ENCODE data around the gene TGFB1I1. TPM values are rescaled to one million over a fixed set of nuclear protein-coding genes. Genes with fewer than 3 reads are reported as not detected.
A peak's percentile ranks its signal among the peaks of the same experiment; 100 is the strongest.
"Not testable (repeated sequence)": the region's sequence is repeated elsewhere in the genome, so short reads cannot be mapped to it uniquely, and the experiment has no call there.

The TGFB1I1 gene
- 100 to 1,000 TPM in 1 of 10 donors, 10 to 100 TPM in 9; 61.8 to 106 (median 81.9) TPM for polyA plus RNA-seq (ENCODE audit: insufficient read length in 10 of 10)
- long read RNA-seq, donor 1, transcript TGFB1I1-203 (11 exons, 1,898 nt) = major isoform, 16 of 33 reads
- long read RNA-seq, donor 1, transcript TGFB1I1-214 (10 exons, 1,770 nt) = minor isoform, 8 of 33 reads
- long read RNA-seq, donor 1, partial matches to known transcripts = 6 of 33 reads
- long read RNA-seq, donor 1, other reads (novel, unspliced or antisense) = 0 of 33 reads
- long read RNA-seq, donor 2, transcript TGFB1I1-203 (11 exons, 1,898 nt) = major isoform, 24 of 42 reads
- long read RNA-seq, donor 2, transcript TGFB1I1-214 (10 exons, 1,770 nt) = minor isoform, 9 of 42 reads
- long read RNA-seq, donor 2, partial matches to known transcripts = 7 of 42 reads
- long read RNA-seq, donor 2, other reads (novel, unspliced or antisense) = 0 of 42 reads
- long read RNA-seq, donor 3 = 0 reads
- long read RNA-seq, donor 4, transcript TGFB1I1-203 (11 exons, 1,898 nt) = major isoform, 16 of 36 reads
- long read RNA-seq, donor 4, transcript TGFB1I1-214 (10 exons, 1,770 nt) = minor isoform, 5 of 36 reads
- long read RNA-seq, donor 4, partial matches to known transcripts = 14 of 36 reads
- long read RNA-seq, donor 4, other reads (novel, unspliced or antisense) = 0 of 36 reads
- long read RNA-seq, donor 5, transcript TGFB1I1-203 (11 exons, 1,898 nt) = major isoform, 19 of 31 reads
- long read RNA-seq, donor 5, transcript TGFB1I1-214 (10 exons, 1,770 nt) = minor isoform, 7 of 31 reads
- long read RNA-seq, donor 5, partial matches to known transcripts = 0 of 31 reads
- long read RNA-seq, donor 5, other reads (novel, unspliced or antisense) = 0 of 31 reads
- long read RNA-seq, donor 6, transcript TGFB1I1-214 (10 exons, 1,770 nt) = minor isoform, 7 of 30 reads
- long read RNA-seq, donor 6, transcript TGFB1I1-203 (11 exons, 1,898 nt) = major isoform, 13 of 30 reads
- long read RNA-seq, donor 6, partial matches to known transcripts = 8 of 30 reads
- long read RNA-seq, donor 6, other reads (novel, unspliced or antisense) = 0 of 30 reads
- long read RNA-seq, donor 7, transcript TGFB1I1-203 (11 exons, 1,898 nt) = major isoform, 14 of 53 reads
- long read RNA-seq, donor 7, transcript TGFB1I1-214 (10 exons, 1,770 nt) = minor isoform, 7 of 53 reads
- long read RNA-seq, donor 7, partial matches to known transcripts = 28 of 53 reads
- long read RNA-seq, donor 7, other reads (novel, unspliced or antisense) = 0 of 53 reads
- long read RNA-seq, donor 8, transcript TGFB1I1-203 (11 exons, 1,898 nt) = major isoform, 8 of 12 reads
- long read RNA-seq, donor 8, partial matches to known transcripts = 0 of 12 reads
- long read RNA-seq, donor 8, other reads (novel, unspliced or antisense) = 0 of 12 reads
- long read RNA-seq, donor 9, partial matches to known transcripts = 0 of 4 reads
- long read RNA-seq, donor 9, other reads (novel, unspliced or antisense) = 0 of 4 reads

DNA sequence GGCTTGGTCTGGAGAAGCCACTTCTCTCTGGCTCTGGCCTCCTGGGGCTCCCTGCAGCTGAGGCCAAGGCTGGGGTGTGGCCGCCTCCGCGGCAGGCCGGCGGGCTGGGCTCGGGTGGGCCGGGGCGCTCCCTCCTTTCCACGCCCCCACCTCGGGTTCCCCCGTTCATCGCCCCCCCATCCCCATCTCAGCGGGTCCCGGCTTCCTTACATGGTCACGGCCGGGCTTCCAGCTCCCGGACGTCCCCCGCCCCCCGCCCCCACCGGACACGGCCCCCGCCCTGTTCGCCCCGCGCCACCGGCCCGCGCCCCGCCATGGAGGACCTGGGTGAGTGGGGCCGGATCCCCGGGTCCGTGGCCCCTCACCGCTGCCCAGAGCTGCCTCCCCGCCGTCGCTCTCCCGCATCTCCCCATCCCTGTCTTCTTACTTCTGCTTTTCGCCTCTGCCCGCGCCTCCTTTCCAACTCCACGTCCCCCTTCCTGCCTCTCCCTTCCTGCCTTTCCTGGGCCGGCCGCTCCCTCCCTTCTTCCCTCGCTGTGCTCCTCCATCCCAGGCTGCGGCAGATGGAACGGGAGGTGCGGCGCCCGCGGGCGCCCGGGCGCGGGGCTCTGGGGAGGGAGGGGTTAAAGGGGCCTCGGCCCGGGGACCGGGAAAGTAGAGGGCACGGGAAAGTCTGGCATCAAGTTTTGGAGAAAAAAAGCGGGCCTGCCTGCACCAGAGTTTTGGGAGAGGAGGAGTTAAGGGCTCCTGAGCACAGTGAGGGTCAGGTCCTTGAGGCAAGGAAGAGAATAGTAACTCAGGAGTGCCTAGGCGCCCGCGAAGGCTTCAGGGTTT is at the start of gene TGFB1I1:
Gene TGFB1I1 (plus strand): TSS at position 278 of the 834 bp plus-strand sequence. CDS start 37 bp downstream, at position 315.
- peak; percentile 81 to 91 (median 83) for DNase-seq

DNA sequence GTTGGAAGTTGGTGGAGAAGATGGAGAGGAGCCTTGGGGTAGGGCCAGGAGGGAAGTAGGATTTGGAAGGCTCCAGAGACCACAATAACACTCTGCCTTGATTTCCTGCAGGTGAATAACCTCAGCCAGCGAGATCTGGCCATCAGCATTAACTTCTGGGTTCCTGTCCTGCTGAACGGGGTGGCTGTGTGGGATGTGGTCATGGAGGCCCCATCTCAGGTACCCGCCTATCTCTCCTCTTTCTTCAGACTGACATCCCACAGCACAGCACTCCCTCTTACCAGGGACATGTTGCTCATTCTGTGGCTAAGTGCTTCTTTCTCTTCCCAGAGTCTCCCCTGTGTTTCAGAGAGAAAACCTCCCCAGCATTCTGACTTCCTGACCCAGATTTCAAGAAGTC is 48.7 kb upstream of the TGFB1I1 start:
- no peak for DNase-seq

DNA sequence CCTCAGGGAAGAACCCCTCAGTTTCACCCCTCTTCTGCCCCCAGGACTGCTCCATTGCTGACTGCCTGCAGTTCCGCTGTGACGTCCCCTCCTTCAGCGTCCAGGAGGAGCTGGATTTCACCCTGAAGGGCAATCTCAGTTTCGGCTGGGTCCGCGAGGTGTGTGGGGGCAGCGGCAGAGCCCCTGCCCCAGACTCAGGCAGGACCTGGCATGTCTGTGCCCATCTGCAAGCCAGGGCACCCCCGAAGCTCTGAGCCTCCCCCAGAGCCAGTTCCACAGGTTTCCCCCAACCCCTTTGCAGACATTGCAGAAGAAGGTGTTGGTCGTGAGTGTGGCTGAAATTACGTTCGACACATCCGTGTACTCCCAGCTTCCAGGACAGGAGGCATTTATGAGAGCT is 48.2 kb upstream of the TGFB1I1 start:
- no peak for DNase-seq

DNA sequence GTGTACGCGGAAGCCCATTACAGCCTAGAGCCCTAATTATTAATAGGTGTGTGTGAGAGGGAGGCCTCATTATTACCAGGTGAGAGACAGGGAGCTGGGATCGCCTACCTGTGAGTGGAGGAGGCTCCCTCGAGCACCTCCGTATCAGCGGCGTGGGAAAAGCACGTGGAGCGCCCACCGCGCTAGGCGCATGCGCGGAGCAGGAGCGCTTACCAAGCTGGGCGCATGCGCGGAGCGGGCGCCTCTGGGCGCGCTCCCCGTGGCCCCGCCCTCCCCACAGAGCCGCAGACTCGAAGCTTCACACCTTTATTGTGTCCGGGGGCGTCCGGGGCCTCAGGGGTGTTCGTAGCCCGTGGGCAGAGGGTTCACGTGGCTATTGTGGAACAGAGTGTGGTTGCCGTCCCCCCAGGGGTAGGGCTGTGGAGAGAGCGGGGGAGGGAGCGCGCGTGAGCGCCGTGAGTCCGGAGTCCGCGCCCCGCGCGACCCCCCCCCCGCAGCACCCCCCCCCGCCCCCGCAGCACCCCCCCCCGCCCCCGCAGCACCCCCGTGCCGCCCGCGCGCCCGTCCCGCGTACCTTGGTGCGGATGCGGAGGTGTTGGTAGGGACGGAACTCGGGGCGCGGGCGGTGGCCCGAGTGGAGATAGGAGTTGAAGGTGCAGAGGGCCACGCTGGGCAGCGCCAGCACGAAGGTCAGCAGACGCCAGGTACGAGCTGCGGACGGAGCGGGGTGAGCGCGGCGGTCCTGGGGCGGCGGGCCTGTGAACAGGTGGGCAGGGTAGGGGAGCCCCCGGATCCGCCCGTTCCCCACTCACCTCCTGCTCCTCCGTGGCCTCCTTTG is 44.3 kb upstream of the TGFB1I1 start:
- DNase-seq = peak; percentile 54 to 85 (median 78)

DNA sequence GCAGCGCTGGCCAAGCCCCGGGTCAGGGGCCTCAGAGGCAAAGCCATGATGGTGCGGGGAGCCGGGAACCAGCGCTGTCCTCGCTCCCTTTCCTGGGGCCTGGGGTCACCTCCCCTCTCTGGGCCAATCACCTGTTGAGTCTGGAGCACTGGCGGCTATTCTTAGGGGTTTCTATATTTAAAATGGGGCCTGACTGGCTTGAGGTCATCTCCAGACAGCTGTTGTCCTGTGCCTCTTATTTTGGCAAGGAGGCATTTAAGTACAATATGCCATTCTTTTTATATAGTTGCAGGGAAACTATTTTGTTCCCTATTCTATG is 43.7 kb upstream of the TGFB1I1 start, which contains the start of gene COX6A2:
Gene COX6A2 (minus strand): TSS at position 82 of the 319 bp plus-strand sequence. CDS start 35 bp downstream, at position 47.
- peak; percentile 36 to 58 (median 45) for DNase-seq

DNA sequence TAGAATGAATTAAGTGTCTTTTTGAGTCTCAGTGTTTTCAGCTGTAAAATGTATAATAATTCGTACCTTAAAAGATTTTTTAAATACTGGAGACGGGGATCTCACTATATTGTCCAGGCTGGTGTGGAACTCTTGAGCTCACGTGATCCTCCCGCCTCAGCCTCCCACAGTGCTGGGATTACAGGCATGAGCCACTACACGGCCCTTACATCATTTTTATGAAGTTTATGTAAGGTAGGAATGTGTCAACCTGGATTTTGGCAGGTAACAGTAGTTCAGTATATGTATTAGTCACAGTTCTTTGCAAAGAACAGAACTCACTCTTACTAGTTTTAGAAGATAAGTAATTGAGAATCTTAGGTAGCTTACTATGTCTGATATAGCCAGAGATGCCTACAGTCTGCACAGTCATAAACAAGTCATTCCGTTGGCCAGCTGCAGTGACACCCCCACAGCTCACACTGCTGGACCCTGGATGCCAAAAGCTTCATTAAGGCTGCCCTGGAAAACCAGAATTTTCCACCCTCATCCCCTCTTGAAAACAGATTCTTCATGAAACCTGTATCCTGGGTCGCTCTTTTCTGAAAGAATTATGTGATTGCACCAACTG is 43.2 kb upstream of the TGFB1I1 start:
- no peak for DNase-seq

DNA sequence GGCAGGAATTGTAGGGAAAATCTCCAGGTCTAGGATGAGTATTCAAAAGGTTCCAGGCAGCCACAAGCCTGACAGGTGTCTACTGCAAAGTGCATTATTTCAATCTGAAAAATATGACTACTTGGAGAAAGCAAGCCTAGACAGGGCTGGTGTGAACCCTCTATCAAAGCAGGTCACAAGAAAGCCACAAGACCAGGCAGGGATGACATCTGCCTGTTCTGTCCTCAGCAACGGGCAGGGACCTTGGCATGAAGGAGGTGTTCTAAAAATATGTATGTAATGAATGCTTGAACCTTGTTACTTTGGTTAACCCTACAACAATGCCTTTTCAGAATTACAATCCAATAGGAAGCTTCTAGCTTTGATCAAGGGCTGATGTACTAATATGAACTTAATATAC is 42.6 kb upstream of the TGFB1I1 start:
- no peak for DNase-seq

DNA sequence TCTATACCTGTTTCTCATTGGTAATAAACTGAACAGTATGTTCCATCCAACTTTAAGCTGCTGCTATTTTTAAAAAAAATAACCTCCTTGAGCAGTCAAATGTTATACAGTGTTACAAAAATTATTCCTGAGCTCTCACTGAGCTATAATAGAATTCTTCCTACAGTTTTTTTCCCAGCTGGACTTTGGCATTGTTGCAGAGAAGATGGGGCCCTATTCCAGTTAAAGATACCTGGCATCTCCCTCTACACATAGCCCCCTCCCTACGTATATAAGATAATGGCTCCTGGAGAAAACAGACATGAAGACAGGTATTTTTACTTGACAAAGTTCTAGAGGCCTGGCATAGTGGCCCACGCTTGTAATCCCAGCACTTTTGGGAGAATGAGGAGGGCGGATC is 42.2 kb upstream of the TGFB1I1 start:
- no peak for DNase-seq

DNA sequence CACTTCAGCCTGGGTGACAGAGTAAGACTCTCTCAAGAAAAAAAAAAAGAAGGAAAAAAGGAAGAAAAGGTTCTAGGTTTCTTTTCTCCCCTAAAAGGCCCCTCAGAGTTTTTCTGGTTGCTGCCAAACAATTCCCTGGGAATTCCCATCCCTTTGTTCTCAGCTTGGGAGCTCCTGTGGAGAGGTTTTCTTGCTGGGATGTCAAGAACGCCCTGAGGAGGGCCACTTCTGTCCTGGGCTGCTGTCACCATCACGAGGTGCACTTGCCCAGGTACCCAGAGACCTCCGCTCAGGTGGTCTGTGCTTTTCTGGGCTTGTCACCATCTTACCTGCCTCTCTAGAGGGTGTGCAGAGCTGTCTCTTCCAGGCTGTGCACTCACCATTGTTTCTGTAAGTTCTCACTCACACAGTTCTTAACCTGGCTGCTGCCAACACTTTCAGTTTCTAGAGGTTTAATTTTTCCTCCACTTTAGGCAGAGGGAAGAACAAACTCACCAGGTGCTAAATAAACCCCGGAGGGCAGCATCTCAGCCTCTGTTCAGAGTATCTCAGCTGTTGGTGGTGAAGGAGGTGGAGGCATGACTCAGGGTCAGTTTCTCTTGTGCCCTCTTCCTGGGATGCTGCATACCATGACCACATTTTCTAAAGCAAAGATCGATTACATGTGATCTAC is 41.4 kb upstream of the TGFB1I1 start:
- no peak for DNase-seq

DNA sequence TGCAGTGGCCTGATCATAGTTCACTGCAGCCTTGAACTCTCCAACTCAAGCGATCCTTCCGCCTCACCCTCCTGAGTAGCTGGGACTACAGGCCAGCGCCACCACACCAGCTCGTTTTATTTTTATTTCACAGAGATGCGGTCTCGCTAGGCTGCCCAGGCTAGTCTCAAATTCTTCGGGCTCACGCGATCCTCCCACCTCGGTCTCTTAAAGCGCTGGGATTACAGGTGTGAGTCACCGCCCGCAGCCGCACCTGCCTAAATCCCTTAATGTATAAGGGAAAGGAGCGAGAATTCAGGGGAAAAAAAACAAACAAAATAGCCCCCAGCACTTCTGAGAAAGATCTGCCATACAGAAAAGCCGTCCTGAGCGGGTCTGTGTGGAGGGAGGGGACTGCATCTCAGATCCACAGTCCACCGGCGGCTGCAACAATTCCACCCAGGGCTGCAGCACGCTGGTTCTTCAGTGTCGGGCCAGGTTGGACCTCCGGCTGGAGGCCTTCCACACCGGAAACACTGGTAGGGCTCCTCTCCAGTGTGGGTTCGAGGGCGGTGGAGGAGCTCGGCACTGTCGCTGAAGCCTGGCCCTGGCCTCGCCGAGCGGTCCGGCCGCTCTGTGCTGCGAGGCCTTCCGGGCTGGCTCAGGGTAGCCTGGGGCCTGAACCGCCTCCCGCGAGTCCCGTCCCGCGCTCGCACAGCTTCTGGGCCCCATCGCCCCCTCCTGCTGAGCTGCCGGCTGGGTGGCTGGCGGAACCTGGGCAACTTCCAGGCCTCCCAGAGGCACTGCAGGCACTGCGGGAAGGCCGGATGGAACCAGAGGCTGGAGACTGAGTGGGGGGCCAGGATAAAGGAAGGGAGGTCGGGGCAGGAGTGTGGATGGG is 36.4 kb upstream of the TGFB1I1 start:
- no peak for DNase-seq

DNA sequence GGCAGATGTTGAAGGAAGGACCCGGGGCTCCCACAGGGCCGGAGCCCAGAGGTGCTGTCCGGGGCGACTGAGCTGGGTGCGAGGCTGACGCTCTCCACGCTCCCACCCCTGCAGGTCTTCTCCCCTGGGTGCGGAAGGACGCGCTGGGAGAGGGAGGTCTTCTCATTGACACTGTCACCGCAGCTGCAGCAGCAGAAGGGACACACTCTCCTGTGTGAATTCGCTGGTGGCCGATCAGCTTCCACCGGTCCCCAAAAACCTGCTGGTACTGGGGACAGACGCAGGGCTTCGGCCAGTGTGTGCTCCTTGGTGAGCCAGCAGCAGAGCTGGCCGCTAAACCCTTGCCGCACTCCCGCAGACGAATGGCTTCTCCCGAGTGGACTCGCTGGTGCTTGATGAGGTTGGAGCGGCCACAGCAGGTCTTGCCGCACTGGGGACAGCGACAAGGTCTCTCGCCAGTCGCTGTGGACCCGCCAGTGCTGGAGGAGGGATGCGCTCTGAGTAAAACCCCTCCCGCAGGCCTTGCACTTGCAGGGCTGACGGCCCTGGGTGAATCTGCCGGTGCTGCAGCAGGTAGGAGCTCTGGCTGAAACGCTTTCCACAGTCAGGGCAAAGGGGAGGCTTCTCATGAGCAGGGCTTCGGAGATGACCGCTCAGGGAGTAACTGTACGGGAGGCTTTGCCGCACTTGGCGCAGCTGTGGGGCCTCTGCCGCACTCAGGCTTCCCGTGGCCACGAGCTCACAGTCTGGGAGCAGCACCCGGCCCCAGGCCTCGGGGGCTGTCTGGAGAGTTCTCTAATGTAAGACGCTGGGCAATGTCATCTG is 35.5 kb upstream of the TGFB1I1 start:
- no peak for DNase-seq

DNA sequence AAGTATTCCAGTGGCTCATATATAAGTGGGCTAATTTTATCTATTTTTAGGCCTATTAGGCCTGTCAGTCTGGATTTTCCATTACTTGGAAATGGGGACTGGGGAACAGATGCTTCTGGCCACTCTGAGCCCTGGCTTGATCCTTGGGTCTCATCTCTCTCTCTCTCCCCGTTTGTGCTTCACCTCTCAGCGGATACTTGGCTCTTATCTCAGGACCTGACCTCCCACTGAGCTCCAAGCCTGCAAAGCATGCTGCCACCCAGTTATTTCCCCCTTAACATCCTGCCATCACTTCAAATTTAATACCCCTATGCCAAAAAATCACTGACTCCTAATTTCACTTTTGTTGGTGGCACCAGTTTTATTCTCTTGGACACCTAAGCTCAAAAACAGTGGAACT is 33.5 kb upstream of the TGFB1I1 start:
- no peak for DNase-seq

DNA sequence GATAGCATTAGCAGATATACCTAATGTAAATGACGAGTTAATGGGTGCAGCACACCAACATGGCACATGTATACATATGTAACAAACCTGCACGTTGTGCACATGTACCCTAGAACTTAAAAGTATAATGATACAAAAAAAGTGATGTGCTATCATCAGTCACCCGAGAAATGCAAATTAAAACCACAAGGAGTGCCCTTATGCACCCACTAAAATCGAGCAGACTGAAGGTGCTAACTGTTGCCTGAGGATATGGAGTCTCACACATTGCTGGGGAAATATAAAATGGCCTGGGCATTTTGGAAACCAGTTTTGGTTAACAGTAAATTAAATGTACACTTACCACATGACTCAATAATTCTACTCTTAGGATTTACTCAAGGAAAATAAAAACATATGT is 32.9 kb upstream of the TGFB1I1 start:
- DNase-seq = not testable (repeated sequence)

DNA sequence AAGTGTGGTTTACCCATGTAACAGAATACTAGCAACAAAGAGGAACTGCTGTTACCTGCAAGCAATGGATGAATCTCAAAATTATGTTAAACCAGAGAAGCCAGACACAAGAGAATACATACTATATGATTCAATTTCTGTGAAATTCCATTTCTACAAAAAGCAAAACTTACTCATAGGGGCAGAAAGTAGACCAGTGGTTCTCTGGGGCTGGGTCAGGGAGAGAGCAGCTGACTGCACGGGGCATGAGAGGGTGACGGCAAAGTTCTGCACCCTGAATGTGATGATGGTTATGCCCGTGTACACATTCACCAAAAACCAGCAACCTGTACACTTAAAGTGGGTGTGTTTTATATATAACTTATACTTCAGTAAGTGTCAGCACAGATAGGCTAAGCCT is 32.4 kb upstream of the TGFB1I1 start:
- DNase-seq = no peak

DNA sequence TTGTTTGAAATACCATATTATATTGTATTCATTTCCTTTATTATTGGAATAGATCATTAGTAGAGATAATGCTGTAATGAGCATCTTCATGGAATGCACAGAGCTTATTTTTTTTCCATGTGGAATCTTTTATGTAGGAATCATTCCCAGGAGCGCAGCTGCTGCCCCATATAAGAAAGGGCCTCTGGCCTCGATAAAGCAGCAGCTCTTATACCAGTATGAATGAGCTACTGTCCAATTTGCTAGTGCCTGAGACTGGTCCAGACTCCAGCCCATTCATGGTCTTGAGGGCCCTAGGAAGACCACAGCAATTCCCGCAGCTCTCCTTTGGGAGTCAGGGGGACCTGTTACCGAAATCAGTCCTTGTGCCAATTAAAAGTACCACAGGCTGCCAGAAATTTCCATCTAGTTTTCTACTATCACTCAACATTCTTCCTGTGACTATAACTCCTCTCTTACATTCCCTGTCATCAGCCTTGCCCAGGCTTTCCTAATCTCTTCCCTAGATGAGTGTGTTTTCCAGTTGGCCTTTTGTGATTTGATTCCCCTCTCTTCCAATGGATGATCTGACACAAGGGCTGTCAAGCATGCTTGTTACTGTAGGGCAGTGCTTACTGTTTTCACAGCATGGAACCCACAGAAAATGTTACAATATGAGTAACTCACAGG is 31.3 kb upstream of the TGFB1I1 start:
- DNase-seq = no peak

DNA sequence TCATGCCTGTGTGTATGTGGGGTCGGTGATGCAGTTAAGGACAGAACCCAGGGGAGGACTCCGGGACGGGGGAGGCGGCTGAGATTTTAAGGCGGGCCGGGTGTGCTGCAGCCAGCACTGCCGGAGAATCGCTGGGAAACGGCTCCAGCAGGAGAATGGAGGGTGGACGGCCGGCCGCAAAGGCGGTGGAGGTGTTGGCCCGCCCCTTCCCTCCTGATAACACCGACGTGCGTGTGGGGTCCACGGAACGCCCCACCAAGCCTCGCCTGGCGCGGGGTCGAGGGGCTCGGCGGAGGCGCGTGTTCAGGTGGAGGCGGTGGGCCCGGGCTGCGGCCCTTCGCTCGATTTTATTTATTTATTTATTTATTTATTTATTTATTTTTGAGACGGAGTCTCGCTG is 30.0 kb upstream of the TGFB1I1 start:
- no peak for DNase-seq

Data from muscle of back (tissue), 13 donors.